HEK293 (cell line): Measurements from ENCODE around the gene SUSD3.

Source experiments
- HIC1 ChIP-seq: fragments of 450-650 bp; formaldehyde crosslinking; IDR thresholded peaks from 2 replicates; pipeline ENCODE4 v1.5.1; 2016; ENCODE audit warnings: missing biosample characterization, missing genetic modification characterization
- HOXD13 ChIP-seq: sonication (generic); formaldehyde crosslinking; IDR thresholded peaks from 2 replicates; pipeline ENCODE4 v1.8.0; 2022; ENCODE audit warnings: missing genetic modification reagents, borderline replicate concordance
- INSM2 ChIP-seq: fragments of 450-650 bp; formaldehyde crosslinking; IDR thresholded peaks from 2 replicates; pipeline ENCODE4 v1.5.1; 2016; ENCODE audit warnings: missing biosample characterization, missing genetic modification characterization
- KLF16 ChIP-seq: fragments of 450-650 bp; formaldehyde crosslinking; IDR thresholded peaks from 2 replicates; pipeline ENCODE4 v1.5.1; 2017; ENCODE audit warnings: missing biosample characterization, missing genetic modification characterization
- RBAK ChIP-seq: fragments of 450-650 bp; formaldehyde crosslinking; IDR thresholded peaks from 2 replicates; pipeline ENCODE4 v1.5.1; 2016; ENCODE audit warnings: missing biosample characterization, missing genetic modification characterization
- SCRT1 ChIP-seq: fragments of 450-650 bp; formaldehyde crosslinking; IDR thresholded peaks from 2 replicates; pipeline ENCODE4 v1.5.1; 2016; ENCODE audit warnings: missing biosample characterization, missing genetic modification characterization, borderline replicate concordance
- SETDB1 ChIP-seq: IDR thresholded peaks from one replicate; pipeline ENCODE4 v1.6.1; 2017; ENCODE audit warnings: mild to moderate bottlenecking, low read length, moderate library complexity, mixed read lengths; ENCODE audit not compliant: insufficient read length
- TSHZ1 ChIP-seq: fragments of 450-650 bp; formaldehyde crosslinking; IDR thresholded peaks from 2 replicates; pipeline ENCODE4 v1.5.1; 2016; ENCODE audit warnings: missing biosample characterization, missing genetic modification characterization, borderline replicate concordance
- ZBTB11 ChIP-seq: fragments of 450-650 bp; formaldehyde crosslinking; conservative IDR thresholded peaks from 2 replicates; pipeline ENCODE4 v1.5.1; 2016; ENCODE audit warnings: low read depth, missing biosample characterization, missing genetic modification characterization
- ZBTB20 ChIP-seq: fragments of 450-650 bp; formaldehyde crosslinking; IDR thresholded peaks from 2 replicates; pipeline ENCODE4 v1.5.1; 2016; ENCODE audit warnings: missing biosample characterization, missing genetic modification characterization
- ZNF133 ChIP-seq: fragments of 450-650 bp; formaldehyde crosslinking; IDR thresholded peaks from 2 replicates; pipeline ENCODE4 v1.5.1; 2016; ENCODE audit warnings: missing biosample characterization, missing genetic modification characterization
- ZNF155 ChIP-seq: fragments of 450-650 bp; formaldehyde crosslinking; IDR thresholded peaks from 2 replicates; pipeline ENCODE4 v1.5.1; 2016; ENCODE audit warnings: missing biosample characterization, missing genetic modification characterization
- ZNF239 ChIP-seq: fragments of 450-650 bp; formaldehyde crosslinking; IDR thresholded peaks from 2 replicates; pipeline ENCODE4 v1.5.1; 2016; ENCODE audit warnings: missing biosample characterization, missing genetic modification characterization
- ZNF280D ChIP-seq: fragments of 450-650 bp; formaldehyde crosslinking; IDR thresholded peaks from 2 replicates; pipeline ENCODE4 v1.5.1; 2016; ENCODE audit warnings: missing biosample characterization, missing genetic modification characterization
- ZNF302 ChIP-seq: fragments of 450-650 bp; formaldehyde crosslinking; IDR thresholded peaks from 2 replicates; pipeline ENCODE4 v1.5.1; 2016; ENCODE audit warnings: missing biosample characterization, missing genetic modification characterization, low read depth
- ZNF416 ChIP-seq: fragments of 450-650 bp; formaldehyde crosslinking; IDR thresholded peaks from 2 replicates; pipeline ENCODE4 v1.5.1; 2016; ENCODE audit warnings: missing biosample characterization, missing genetic modification characterization
- ZNF549 ChIP-seq: fragments of 450-650 bp; IDR thresholded peaks from 2 replicates; pipeline ENCODE4 v1.5.1; 2018; ENCODE audit warnings: missing biosample characterization, missing genetic modification characterization, mild to moderate bottlenecking, inconsistent platforms, moderate library complexity
- ZNF580 ChIP-seq: fragments of 450-650 bp; formaldehyde crosslinking; IDR thresholded peaks from 2 replicates; pipeline ENCODE4 v1.5.1; 2016; ENCODE audit warnings: missing biosample characterization, missing genetic modification characterization
- ZNF701 ChIP-seq: fragments of 450-650 bp; formaldehyde crosslinking; IDR thresholded peaks from 2 replicates; pipeline ENCODE4 v1.5.1; 2016; ENCODE audit warnings: missing biosample characterization, missing genetic modification characterization
- ZSCAN18 ChIP-seq: fragments of 450-650 bp; formaldehyde crosslinking; IDR thresholded peaks from 2 replicates; pipeline ENCODE4 v1.5.1; 2016; ENCODE audit warnings: missing biosample characterization, missing genetic modification characterization

The SUSD3 gene

GRCh38 chr9:93133681-93134014, 75.1 kb downstream of the SUSD3 start (continued):
- TF ChIP-seq TSHZ1 (tag by site-specific recombination) (no peak), ZNF155 (no peak), INSM2 (tag by site-specific recombination) (no peak), ZNF280D (no peak), SETDB1 (no peak), HIC1 (tag by site-specific recombination) (0 out of 2 replicates have a peak, but pooled peaks have one; percentile 26), ZNF302 (tag by site-specific recombination) (no peak), ZNF701 (tag by site-specific recombination) (no peak), ZNF239 (tag by site-specific recombination) (no peak), ZBTB20 (no peak), KLF16 (peak; percentile 50; the same call in 1 of the 2 replicates), ZSCAN18 (no peak), ZNF549 (tag by site-specific recombination) (no peak), ZNF133 (tag by site-specific recombination) (no peak), ZNF580 (tag by site-specific recombination) (no peak), ZBTB11 (tag by site-specific recombination) (no peak), SCRT1 (tag by site-specific recombination) (no peak), RBAK (no peak), HOXD13 (CRISPR knock-in tag) (no peak), ZNF416 (tag by site-specific recombination) (no peak)
